CD14-positive monocyte (primary cell): ENCODE measurements around the gene LDAH. TPM values are rescaled to one million over a fixed set of nuclear protein-coding genes. Genes with fewer than 3 reads are reported as not detected.

Experiments
- DNase-seq, 3 donors: peaks; one replicate each; pipeline ENCODE4 v3.0.0-alpha.2; 2011 to 2022
- H2AFZ ChIP-seq: 2 replicates; pipeline ENCODE4 v1.6.0; 2012; ENCODE audit warnings: mild to moderate bottlenecking, low read depth, low read length, inconsistent platforms; ENCODE audit not compliant: insufficient read depth, poor library complexity, severe bottlenecking
- H3K27ac ChIP-seq, 2 donors: 1 replicate in 1 of 2; 2 replicates in 1 of 2; pipeline ENCODE4 v1.5.1; 2012 to 2013; ENCODE audit warnings: low read length in 2 of 2, control low read depth in 1 of 2, inconsistent platforms in 1 of 2, low read depth in 1 of 2, mild to moderate bottlenecking in 1 of 2
- H3K27me3 ChIP-seq, 2 donors: one replicate each; pipeline versions ENCODE4 v1.6.0 to v1.6.1; 2011 to 2013; ENCODE audit warnings: low read length in 2 of 2; ENCODE audit not compliant: control insufficient read depth in 2 of 2, insufficient read depth in 2 of 2
- H3K36me3 ChIP-seq, 2 donors: replicated peaks in 1 of 2; 1 replicate in 1 of 2; 2 replicates in 1 of 2; pipeline versions ENCODE4 v1.5.1 to v1.6.1; 2012 to 2013; ENCODE audit warnings: low read length in 2 of 2, control low read depth in 1 of 2, inconsistent platforms in 1 of 2, mild to moderate bottlenecking in 1 of 2; ENCODE audit not compliant: insufficient read depth in 2 of 2, control insufficient read depth in 1 of 2
- H3K4me1 ChIP-seq, 2 donors: 1 replicate in 1 of 2; 2 replicates in 1 of 2; pipeline versions ENCODE4 v1.5.1 to v1.6.1; 2012 to 2013; ENCODE audit warnings: low read length in 2 of 2, control low read depth in 1 of 2, inconsistent platforms in 1 of 2, mild to moderate bottlenecking in 1 of 2, moderate library complexity in 1 of 2; ENCODE audit not compliant: insufficient read depth in 2 of 2, control insufficient read depth in 1 of 2
- H3K4me2 ChIP-seq: replicated peaks from 2 replicates; pipeline ENCODE3; 2012; ENCODE audit warnings: low read length, moderate library complexity, mild to moderate bottlenecking; ENCODE audit not compliant: poor library complexity, severe bottlenecking; ENCODE audit errors: extremely low read depth
- H3K4me3 ChIP-seq, 3 experiments: fragments of 200-600 bp in 1 of 3; sonication (generic) in 1 of 3; replicated peaks in 1 of 3; 1 replicate in 2 of 3; 2 replicates in 1 of 3; pipeline ENCODE4 v1.5.1; 2011 to 2013; ENCODE audit warnings: low read length in 3 of 3, mild to moderate bottlenecking in 3 of 3, control low read depth in 2 of 3, low read depth in 2 of 3, inconsistent platforms in 1 of 3, moderate library complexity in 1 of 3
- H3K79me2 ChIP-seq: 2 replicates; pipeline ENCODE4 v1.6.0; 2012; ENCODE audit warnings: mild to moderate bottlenecking, control low read depth, inconsistent platforms, low read length, moderate library complexity; ENCODE audit not compliant: insufficient read depth
- H3K9ac ChIP-seq: 2 replicates; pipeline ENCODE4 v1.6.0; 2017; ENCODE audit warnings: low read length, mild to moderate bottlenecking; ENCODE audit not compliant: insufficient read depth, poor library complexity, severe bottlenecking
- H3K9me3 ChIP-seq, 2 donors: replicated peaks in 1 of 2; 1 replicate in 1 of 2; 2 replicates in 1 of 2; pipeline versions ENCODE4 v1.5.1 to v1.6.1; 2012 to 2013; ENCODE audit warnings: low read length in 2 of 2, control low read depth in 1 of 2; ENCODE audit not compliant: control insufficient read depth in 1 of 2, insufficient read depth in 1 of 2
- H4K20me1 ChIP-seq: 2 replicates; pipeline ENCODE4 v1.6.0; 2012; ENCODE audit warnings: mild to moderate bottlenecking, low read length, control low read depth, moderate library complexity; ENCODE audit not compliant: insufficient read depth
- H3K27ac Mint-ChIP-seq, 7 donors: one replicate each; pipeline ENCODE4 v1.8.0; 2020; ENCODE audit warnings: mild to moderate bottlenecking in 7 of 7, mixed read lengths in 7 of 7, moderate library complexity in 6 of 7, inconsistent platforms in 2 of 7
- H3K27me3 Mint-ChIP-seq, 3 donors: one replicate each; pipeline ENCODE4 v1.8.0; 2021 to 2022; ENCODE audit warnings: low read depth in 3 of 3, mild to moderate bottlenecking in 3 of 3, mixed read lengths in 3 of 3, moderate library complexity in 3 of 3, inconsistent platforms in 1 of 3
- H3K36me3 Mint-ChIP-seq, 2 donors: one replicate each; pipeline ENCODE4 v1.8.0; 2020; ENCODE audit warnings: mixed read lengths in 2 of 2, inconsistent platforms in 1 of 2, mild to moderate bottlenecking in 1 of 2
- H3K4me1 Mint-ChIP-seq: one replicate; pipeline ENCODE4 v1.8.0; 2020; ENCODE audit warnings: mild to moderate bottlenecking, mixed read lengths
- H3K4me3 Mint-ChIP-seq, 2 donors: one replicate each; pipeline ENCODE4 v1.8.0; 2020; ENCODE audit warnings: mild to moderate bottlenecking in 2 of 2, mixed read lengths in 2 of 2, moderate library complexity in 1 of 2
- H3K9me3 Mint-ChIP-seq, 7 donors: one replicate each; pipeline ENCODE4 v1.8.0; 2020 to 2022; ENCODE audit warnings: mixed read lengths in 7 of 7, mild to moderate bottlenecking in 6 of 7, moderate library complexity in 6 of 7, inconsistent platforms in 2 of 7
- CTCF ChIP-seq: fragments of 200-600 bp; IDR thresholded peaks from one replicate; pipeline ENCODE4 v1.8.0; 2022; ENCODE audit warnings: antibody characterized with exemption, mild to moderate bottlenecking
- WGBS: methylation state at CpG from one replicate; pipeline ENCODE4 v1.1.5; 2013; ENCODE audit warnings: missing lambda C conversion rate; ENCODE audit not compliant: insufficient coverage; 5-methylcytosine and 5-hydroxymethylcytosine counted together
- intact Hi-C, 2 donors: fragments of 100-400 bp; cut with micrococcal nuclease; formaldehyde crosslinking; loops; one replicate each; pipeline versions ENCODE4 v1.15.0 to v1.15.1; 2023
- polyA plus RNA-seq, 3 donors: library from polyadenylated mRNA; depleted of rRNA in 1 of 3; unstranded in 2 of 3; stranded (reverse) in 1 of 3; fragments of 300-500 nt in 2 of 3; fragments of >200 nt in 1 of 3; fragmentation: Illumina TruSeq in 2 of 3; gene quantifications; 1 replicate in 2 of 3; 2 replicates in 1 of 3; pipeline ENCODE4 v1.2.3, GENCODE V29; 2012 to 2021

LDAH gene
- polyA plus RNA-seq, 3 donors = 3.7 to 5.7 (median 5.0) TPM

GRCh38 chr2:20744366-20745335, 78.2 kb downstream of the LDAH start:
- H3K9me3 Mint-ChIP-seq = peaks cover 0 to 7% (median 0%) of the 10 kb centered on the region in 7 donors
- H2AFZ ChIP-seq = no peak overlapping the region
- H3K4me1 Mint-ChIP-seq = no peaks in the 10 kb centered on the region
- no peaks in the 10 kb centered on the region for H4K20me1 ChIP-seq
- H3K27ac ChIP-seq = no peak overlapping the region
- H3K36me3 Mint-ChIP-seq = peaks cover 0 to 16% of the 10 kb centered on the region in 2 donors
- H3K4me3 Mint-ChIP-seq = no peak overlapping the region
- no peak for DNase-seq
- no peaks in the 10 kb centered on the region for H3K27me3 Mint-ChIP-seq
- no peak overlapping the region for H3K9ac ChIP-seq
- H3K27ac Mint-ChIP-seq = no peak overlapping the region
- H3K36me3 ChIP-seq = no peaks in the 10 kb centered on the region
- H3K4me2 ChIP-seq = no peak overlapping the region
- H3K4me1 ChIP-seq = no peaks in the 10 kb centered on the region
- 100% methylated on average over 1 of the region's 2 CpGs for WGBS
- intact Hi-C loops = no loop called here
- H3K79me2 ChIP-seq = no peaks in the 10 kb centered on the region
- no peaks in the 10 kb centered on the region for H3K9me3 ChIP-seq
- TF ChIP-seq CTCF = no peak
- no peak overlapping the region for H3K4me3 ChIP-seq
- H3K27me3 ChIP-seq = no peaks in the 10 kb centered on the region

GRCh38 chr2:20738772-20739171, 84.1 kb downstream of the LDAH start:
- peaks cover 8% of the 10 kb centered on the region for H3K4me1 Mint-ChIP-seq
- no peak for DNase-seq
- Histone ChIP-seq H3K27me3 (no peaks in the 10 kb centered on the region), H3K9me3 (no peaks in the 10 kb centered on the region), H3K4me2 (no peak overlapping the region), H3K36me3 (peaks cover 0 to 3% of the 10 kb centered on the region in 2 donors), H3K4me3 (no peak overlapping the region), H3K79me2 (no peaks in the 10 kb centered on the region), H3K9ac (no peak overlapping the region), H2AFZ (no peak overlapping the region), H4K20me1 (no peaks in the 10 kb centered on the region), H3K27ac (no peak overlapping the region), H3K4me1 (peaks cover 0 to 4% of the 10 kb centered on the region in 2 donors)
- no peaks in the 10 kb centered on the region for H3K27me3 Mint-ChIP-seq
- no peak overlapping the region for H3K4me3 Mint-ChIP-seq
- intact Hi-C loops = no loop called here
- no peak overlapping the region for H3K27ac Mint-ChIP-seq
- H3K9me3 Mint-ChIP-seq = peaks cover 0 to 5% (median 2%) of the 10 kb centered on the region in 7 donors
- peaks cover 17 to 36% of the 10 kb centered on the region in 2 donors for H3K36me3 Mint-ChIP-seq
- TF ChIP-seq CTCF = no peak
